Astrocyte of the spinal cord (primary cell): Measurements from ENCODE around the gene EIF2A.
A peak's percentile ranks its signal among the peaks of the same experiment; 100 is the strongest.

Source experiments
- DNase-seq: peaks from one replicate; pipeline ENCODE4 v3.0.0; 2011; ENCODE audit warnings: low read depth, low spot score
- H3K4me3 ChIP-seq: 2 replicates; pipeline ENCODE4 v1.5.1; 2011; ENCODE audit warnings: low read depth, mild to moderate bottlenecking, low read length, moderate library complexity
- CTCF ChIP-seq: IDR thresholded peaks from 2 replicates; pipeline ENCODE4 v1.5.1; 2012; ENCODE audit warnings: low read depth, mild to moderate bottlenecking, low read length, inconsistent platforms
- in situ Hi-C: cut with HindIII; loops from 2 replicates; pipeline ENCODE4 v1.10.0; 2017; ENCODE audit warnings: low sequenced_read_pairs

The EIF2A gene

GRCh38 chr3:150540991-150541390, 5.6 kb upstream of the EIF2A start:
- DNase-seq: no peak
- in situ Hi-C loops: no loop called here
- TF ChIP-seq CTCF: no peak

GRCh38 chr3:150543128-150543527, 3.5 kb upstream of the EIF2A start:
- TF ChIP-seq CTCF: no peak
- in situ Hi-C loops: no loop called here
- H3K4me3 ChIP-seq: no peak overlapping the region
- no peak for DNase-seq

More at GRCh38 chr3:150540991-150541390, 5.6 kb upstream of the EIF2A start:
- no peak overlapping the region for H3K4me3 ChIP-seq

- H3K4me3 ChIP-seq: no peak overlapping the region
- no peak for TF ChIP-seq CTCF
- DNase-seq: no peak
- in situ Hi-C loops: no loop called here
Measured at GRCh38 chr3:150543531-150543930, 3.1 kb upstream of the EIF2A start.

- in situ Hi-C loops: no loop called here
- no peak for TF ChIP-seq CTCF
- H3K4me3 ChIP-seq: peak overlapping the region; percentile 69
- peak; percentile 55 for DNase-seq
Measured at GRCh38 chr3:150544041-150544440, 2.5 kb upstream of the EIF2A start.

- H3K4me3 ChIP-seq: peak overlapping the region; percentile 69
- DNase-seq: peak; percentile 28
- TF ChIP-seq CTCF: no peak
- in situ Hi-C loops: no loop called here
Measured at GRCh38 chr3:150544726-150545125, 1.9 kb upstream of the EIF2A start.

GRCh38 chr3:150545419-150546225, 965 bp upstream of the EIF2A start:
- H3K4me3 ChIP-seq: peak overlapping the region; percentile 69
- no peak for DNase-seq
- no peak for TF ChIP-seq CTCF
- in situ Hi-C loops: no loop called here
